ENCODE results near the gene CROCC2.
"Not testable (repeated sequence)": the region's sequence is repeated elsewhere in the genome, so short reads cannot be mapped to it uniquely, and the experiment has no call there.

The CROCC2 gene

GRCh38 chr2:240967681-240968621 lies 61.8 kb downstream of the CROCC2 start:
- peaks cover 0 to 15% (median 4%) of the 10 kb centered on the region in 11 experiments; a peak in 11 of 22 replicates for H3K9me3 ChIP-seq (replicated peaks in 1 of 11)
- no peak overlapping the region for H3K9ac ChIP-seq
- H3K4me1 ChIP-seq = peaks cover 14 to 45% (median 34%) of the 10 kb centered on the region in 10 experiments
- H4K20me1 ChIP-seq = 0 out of 22 replicates have a peak, but pooled peaks cover 0 to 11% (median 0%) of the 10 kb centered on the region in 11 experiments
- H3K36me3 ChIP-seq = no peaks in the 10 kb centered on the region
- no peaks in the 10 kb centered on the region for H3K27me3 ChIP-seq
- H3K4me2 ChIP-seq = peak overlapping the region in 6 of 11 experiments; percentile 18 to 58 (median 46); a peak in 6 of 22 replicates
- TF ChIP-seq Cebpa-rat (IDR thresholded peaks at IDR 0.05) = no peak
- no peak overlapping the region for H3K27ac ChIP-seq
- no peak overlapping the region for H3K4me3 ChIP-seq

DNA sequence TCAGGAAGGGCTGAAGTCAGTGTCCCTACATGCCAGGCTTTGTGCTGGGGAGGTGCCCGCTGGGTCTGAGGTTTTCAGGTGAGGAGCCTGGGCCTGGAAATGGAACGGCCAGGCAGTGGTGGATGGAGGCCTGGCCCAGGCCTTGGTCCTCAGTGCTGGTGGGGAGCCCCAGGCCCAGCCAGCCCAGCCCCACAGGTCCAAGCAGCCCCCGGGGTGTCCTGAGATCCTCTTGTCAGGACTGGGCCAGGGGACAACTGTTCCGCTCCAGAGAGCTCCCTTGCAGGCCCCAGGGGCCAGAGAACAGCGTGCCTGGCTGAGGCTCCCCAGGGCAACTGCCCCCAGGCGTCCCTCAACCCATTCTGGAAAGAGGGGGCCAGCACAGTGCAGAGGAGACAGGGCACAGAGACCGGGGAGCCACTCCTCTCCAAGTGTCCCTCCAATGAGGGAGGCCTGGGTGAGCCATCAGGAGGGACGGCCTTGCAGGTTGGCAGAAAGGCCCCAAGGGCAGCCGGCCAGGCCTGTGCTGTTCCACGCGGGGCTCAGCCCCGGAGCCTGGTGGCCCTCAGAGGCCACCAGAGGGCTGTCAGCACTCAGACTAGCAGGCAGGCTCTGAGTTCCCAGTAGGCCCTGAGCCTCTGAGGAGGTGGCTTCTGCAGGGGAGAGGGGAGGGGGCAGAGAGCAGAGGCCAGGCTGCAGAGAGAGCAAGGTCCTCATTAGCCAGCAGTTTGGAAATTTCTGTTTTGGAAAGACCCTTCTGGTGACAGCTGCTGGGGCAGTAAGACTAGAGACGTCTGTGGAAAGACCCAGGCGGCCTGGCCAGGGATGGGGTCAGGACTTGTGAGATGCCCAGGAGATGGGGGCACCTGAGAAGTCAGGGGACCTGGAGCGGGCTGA lies 62.8 kb downstream of the CROCC2 start:
- Histone ChIP-seq H3K9ac (0 out of 22 replicates have a peak overlapping the region, but pooled peaks of 1 of the 11 experiments have one; percentile 37), H3K4me1 (peaks cover 10 to 41% (median 28%) of the 10 kb centered on the region in 10 experiments; a peak in 19 of 20 replicates), H4K20me1 (0 out of 22 replicates have a peak, but pooled peaks cover 0 to 11% (median 0%) of the 10 kb centered on the region in 11 experiments), H3K4me2 (peak overlapping the region in 4 of 11 experiments; percentile 10 to 57 (median 22); a peak in 6 of 22 replicates), H3K27me3 (no peaks in the 10 kb centered on the region), H3K4me3 (no peak overlapping the region), H3K36me3 (no peaks in the 10 kb centered on the region), H3K9me3 (replicated peaks in 1 of 11) (peaks cover 5 to 25% (median 14%) of the 10 kb centered on the region in 11 experiments; a peak in 21 of 22 replicates), H3K27ac (no peak overlapping the region)
- TF ChIP-seq Cebpa-rat (IDR thresholded peaks at IDR 0.05) = no peak

GRCh38 chr2:240970104-240970503 lies 64.0 kb downstream of the CROCC2 start:
- H3K9me3 ChIP-seq (replicated peaks in 1 of 11) = peaks cover 6 to 28% (median 17%) of the 10 kb centered on the region in 11 experiments; a peak in 21 of 22 replicates
- no peak overlapping the region for H3K4me3 ChIP-seq
- no peak overlapping the region for H3K9ac ChIP-seq
- TF ChIP-seq Cebpa-rat (IDR thresholded peaks at IDR 0.05) = no peak
- no peaks in the 10 kb centered on the region for H3K36me3 ChIP-seq
- no peak overlapping the region for H3K27ac ChIP-seq
- 0 out of 22 replicates have a peak, but pooled peaks cover 0 to 10% (median 0%) of the 10 kb centered on the region in 11 experiments for H4K20me1 ChIP-seq
- peaks cover 19 to 50% (median 35%) of the 10 kb centered on the region in 10 experiments for H3K4me1 ChIP-seq
- H3K27me3 ChIP-seq = no peaks in the 10 kb centered on the region
- no peak overlapping the region for H3K4me2 ChIP-seq

DNA sequence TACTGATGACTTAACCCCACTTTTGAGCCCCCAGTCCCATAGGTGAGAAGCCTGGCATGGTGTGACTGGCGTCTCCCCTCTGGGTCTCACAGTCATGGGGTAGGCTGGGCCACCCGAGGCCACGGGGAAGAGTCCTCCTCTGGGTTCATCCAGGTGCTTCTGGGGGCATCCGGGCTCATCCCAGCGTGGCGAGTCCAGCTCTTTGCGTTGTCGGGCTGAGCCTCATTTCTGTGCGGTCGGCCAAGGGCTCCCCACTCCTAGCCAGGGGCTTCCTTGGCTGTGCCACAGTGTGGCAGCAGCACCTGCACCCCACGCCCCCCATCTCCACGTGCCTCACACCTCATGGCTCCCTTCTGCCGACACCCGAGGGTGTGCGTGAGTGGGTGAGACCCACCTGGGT lies 64.7 kb downstream of the CROCC2 start:
- Histone ChIP-seq H3K4me2 (no peak overlapping the region), H3K4me1 (peaks cover 20 to 50% (median 34%) of the 10 kb centered on the region in 10 experiments), H3K27me3 (no peaks in the 10 kb centered on the region), H3K36me3 (no peaks in the 10 kb centered on the region), H3K9me3 (replicated peaks in 1 of 11) (peaks cover 6 to 28% (median 17%) of the 10 kb centered on the region in 11 experiments; a peak in 21 of 22 replicates), H4K20me1 (0 out of 22 replicates have a peak, but pooled peaks cover 0 to 2% (median 0%) of the 10 kb centered on the region in 11 experiments), H3K9ac (no peak overlapping the region), H3K27ac (no peak overlapping the region), H3K4me3 (no peak overlapping the region)
- TF ChIP-seq Cebpa-rat (IDR thresholded peaks at IDR 0.05) = no peak

DNA sequence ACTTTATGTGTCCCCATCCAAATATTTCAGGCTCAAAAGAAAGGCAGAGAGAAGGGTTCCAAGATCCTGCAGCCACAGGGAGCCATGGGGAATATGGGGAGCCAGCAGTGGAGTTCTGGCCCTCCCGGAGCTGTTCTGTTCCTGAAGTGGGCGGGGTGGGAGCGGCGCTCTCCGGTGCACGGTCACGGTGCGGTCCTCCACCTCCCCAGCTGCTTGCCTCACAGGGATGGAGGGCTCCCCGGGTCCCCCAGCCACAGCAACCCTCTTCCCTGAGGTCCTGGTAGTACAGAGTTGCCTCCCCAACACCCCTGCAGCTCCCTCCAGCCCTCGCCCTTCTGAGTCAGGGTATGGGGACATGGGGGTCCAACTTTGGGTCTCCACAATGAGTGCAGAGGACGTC lies 66.1 kb downstream of the CROCC2 start:
- peaks cover 9 to 36% (median 20%) of the 10 kb centered on the region in 10 experiments; a peak in 19 of 20 replicates for H3K4me1 ChIP-seq
- TF ChIP-seq Cebpa-rat (IDR thresholded peaks at IDR 0.05) = no peak
- H3K4me2 ChIP-seq = no peak overlapping the region
- H3K9ac ChIP-seq = no peak overlapping the region
- H3K27me3 ChIP-seq = no peaks in the 10 kb centered on the region
- H3K9me3 ChIP-seq (replicated peaks in 1 of 11) = peaks cover 6 to 28% (median 17%) of the 10 kb centered on the region in 11 experiments; a peak in 21 of 22 replicates
- H3K4me3 ChIP-seq = no peak overlapping the region
- no peaks in the 10 kb centered on the region for H4K20me1 ChIP-seq
- no peaks in the 10 kb centered on the region for H3K36me3 ChIP-seq
- H3K27ac ChIP-seq = no peak overlapping the region

DNA sequence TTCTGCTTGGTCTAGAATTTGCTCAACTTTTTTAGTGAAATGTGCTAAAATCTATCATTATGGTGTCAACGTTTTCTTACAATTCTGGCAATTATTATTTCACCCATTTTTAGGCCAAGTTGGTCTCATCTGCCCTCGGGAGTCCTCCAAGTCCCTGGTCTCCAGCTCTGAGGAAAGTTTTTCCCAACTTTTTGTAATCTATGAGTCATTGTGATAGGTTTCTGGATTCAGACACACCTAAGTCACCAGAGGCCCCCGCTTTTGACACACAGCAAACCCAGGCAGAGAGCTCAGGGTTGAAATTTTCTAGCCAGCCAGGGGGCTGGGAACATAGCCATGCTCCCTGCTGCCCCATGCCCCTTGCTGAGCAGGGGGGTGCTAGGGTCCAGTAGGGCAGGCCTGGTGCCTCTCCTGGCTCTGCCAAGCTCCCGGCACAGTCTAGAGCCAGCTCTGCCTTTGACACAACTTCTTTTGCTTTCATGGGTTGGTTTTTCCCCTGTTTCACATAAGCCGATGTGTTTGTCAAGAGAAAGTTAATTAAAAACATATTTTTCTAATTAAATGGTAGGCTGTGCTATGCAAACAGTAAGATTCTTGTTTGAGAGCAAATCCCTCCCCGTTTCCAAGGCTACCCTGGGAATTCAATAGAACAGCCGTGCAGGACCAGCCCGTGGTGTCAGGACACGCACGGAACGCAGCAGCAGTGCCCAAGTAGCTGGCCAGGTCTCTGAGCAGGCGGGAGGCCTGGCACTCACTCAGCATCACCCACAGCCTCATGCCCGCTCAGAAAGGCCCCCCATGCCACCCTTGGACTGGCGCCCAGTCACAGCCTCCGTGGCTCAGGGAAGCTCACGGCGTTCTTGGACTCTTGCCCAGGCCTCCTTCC lies 66.7 kb downstream of the CROCC2 start:
- H3K4me2 ChIP-seq = no peak overlapping the region
- H3K36me3 ChIP-seq = no peaks in the 10 kb centered on the region
- H3K4me1 ChIP-seq = peaks cover 9 to 30% (median 19%) of the 10 kb centered on the region in 10 experiments; a peak in 19 of 20 replicates
- H3K4me3 ChIP-seq = no peak overlapping the region
- no peak for TF ChIP-seq Cebpa-rat (IDR thresholded peaks at IDR 0.05)
- H3K27ac ChIP-seq = no peak overlapping the region
- no peaks in the 10 kb centered on the region for H3K27me3 ChIP-seq
- no peak overlapping the region for H3K9ac ChIP-seq
- H4K20me1 ChIP-seq = no peaks in the 10 kb centered on the region
- H3K9me3 ChIP-seq (replicated peaks in 1 of 11) = peaks cover 6 to 28% (median 17%) of the 10 kb centered on the region in 11 experiments; a peak in 21 of 22 replicates

- peaks cover 9 to 15% (median 12%) of the 10 kb centered on the region in 10 experiments; a peak in 19 of 20 replicates for H3K4me1 ChIP-seq
- no peaks in the 10 kb centered on the region for H3K36me3 ChIP-seq
- H3K27ac ChIP-seq = 0 out of 22 replicates have a peak overlapping the region, but pooled peaks of 1 of the 11 experiments have one; percentile 5
- no peaks in the 10 kb centered on the region for H4K20me1 ChIP-seq
- peaks cover 6 to 28% (median 17%) of the 10 kb centered on the region in 11 experiments; a peak in 21 of 22 replicates for H3K9me3 ChIP-seq (replicated peaks in 1 of 11)
- no peak overlapping the region for H3K4me3 ChIP-seq
- H3K9ac ChIP-seq = no peak overlapping the region
- H3K27me3 ChIP-seq = no peaks in the 10 kb centered on the region
- TF ChIP-seq Cebpa-rat (IDR thresholded peaks at IDR 0.05) = no peak
- peak overlapping the region; percentile 11 to 63 (median 39); a peak in 20 of 22 replicates for H3K4me2 ChIP-seq
Observed at GRCh38 chr2:240974771-240975572, 68.8 kb downstream of the CROCC2 start.

GRCh38 chr2:240975903-240976302 lies 69.8 kb downstream of the CROCC2 start:
- not testable (repeated sequence) for H3K27me3 ChIP-seq, H3K9ac ChIP-seq, H3K36me3 ChIP-seq, H3K4me3 ChIP-seq, H4K20me1 ChIP-seq, H3K4me2 ChIP-seq, H3K27ac ChIP-seq
- H3K4me1 ChIP-seq = peaks cover 9 to 15% (median 12%) of the 10 kb centered on the region in 10 experiments; a peak in 19 of 20 replicates
- peaks cover 6 to 19% (median 15%) of the 10 kb centered on the region in 11 experiments; a peak in 21 of 22 replicates for H3K9me3 ChIP-seq (replicated peaks in 1 of 11)
